Endothelial cell (in vitro differentiated cells): Measurements from ENCODE around the gene NKAIN2. TPM values are rescaled to one million over a fixed set of nuclear protein-coding genes. Genes with fewer than 3 reads are reported as not detected.

ENCODE experiments used
- DNase-seq: peaks from one replicate; pipeline ENCODE4 v3.0.0; 2021; ENCODE audit warnings: low spot score
- H3K27ac Mint-ChIP-seq: one replicate; pipeline ENCODE4 v1.8.0; 2021; ENCODE audit warnings: mixed read lengths, inconsistent platforms; ENCODE audit not compliant: unreplicated experiment
- H3K27me3 Mint-ChIP-seq: one replicate; pipeline ENCODE4 v1.8.0; 2021; ENCODE audit warnings: mild to moderate bottlenecking, moderate library complexity, mixed read lengths, inconsistent platforms; ENCODE audit not compliant: unreplicated experiment
- H3K36me3 Mint-ChIP-seq: one replicate; pipeline ENCODE4 v1.8.0; 2021; ENCODE audit warnings: mild to moderate bottlenecking, low read depth, mixed read lengths, inconsistent platforms; ENCODE audit not compliant: unreplicated experiment
- H3K4me1 Mint-ChIP-seq: one replicate; pipeline ENCODE4 v1.8.0; 2021; ENCODE audit warnings: mild to moderate bottlenecking, mixed read lengths, inconsistent platforms; ENCODE audit not compliant: unreplicated experiment
- H3K4me3 Mint-ChIP-seq: one replicate; pipeline ENCODE4 v1.8.0; 2021; ENCODE audit warnings: mild to moderate bottlenecking, mixed read lengths, inconsistent platforms; ENCODE audit not compliant: unreplicated experiment
- H3K9me3 Mint-ChIP-seq: one replicate; pipeline ENCODE4 v1.8.0; 2021; ENCODE audit warnings: mixed read lengths, inconsistent platforms; ENCODE audit not compliant: unreplicated experiment
- CTCF ChIP-seq: fragments of 200-600 bp; sonication (generic); IDR thresholded peaks from one replicate; pipeline ENCODE4 v1.5.0; 2021; ENCODE audit warnings: antibody characterized with exemption; ENCODE audit not compliant: unreplicated experiment
- total RNA-seq: library from RNA; stranded (reverse); fragmentation: NEBNext Ultra II Directional; extraction: Animal tissue kit (Norgen Biotek cat#: 25700); gene quantifications from one replicate; pipeline ENCODE4 v1.2.1, GENCODE V29; 2021; ENCODE audit not compliant: unreplicated experiment

Gene NKAIN2
- total RNA-seq, 1 donor from 2014 or later: 9.5 TPM

GRCh38 chr6:124430740-124431318 lies 627.2 kb downstream of the NKAIN2 start:
- Mint-ChIP-seq H3K27me3 (no peaks in the 10 kb centered on the region), H3K4me3 (no peak overlapping the region), H3K4me1 (no peaks in the 10 kb centered on the region), H3K36me3 (no peaks in the 10 kb centered on the region), H3K9me3 (no peaks in the 10 kb centered on the region), H3K27ac (no peak overlapping the region)
- DNase-seq: no peak
- no peak for TF ChIP-seq CTCF

- DNase-seq: no peak
- H3K9me3 Mint-ChIP-seq: no peaks in the 10 kb centered on the region
- H3K36me3 Mint-ChIP-seq: no peaks in the 10 kb centered on the region
- H3K27ac Mint-ChIP-seq: no peak overlapping the region
- no peak overlapping the region for H3K4me3 Mint-ChIP-seq
- no peak for TF ChIP-seq CTCF
- no peaks in the 10 kb centered on the region for H3K27me3 Mint-ChIP-seq
- no peaks in the 10 kb centered on the region for H3K4me1 Mint-ChIP-seq
Observed at GRCh38 chr6:124432620-124433019, 629.0 kb downstream of the NKAIN2 start.

GRCh38 chr6:124433387-124434160 lies 629.9 kb downstream of the NKAIN2 start:
- Mint-ChIP-seq H3K36me3 (no peaks in the 10 kb centered on the region), H3K27ac (no peak overlapping the region), H3K27me3 (no peaks in the 10 kb centered on the region), H3K4me3 (no peak overlapping the region), H3K9me3 (no peaks in the 10 kb centered on the region), H3K4me1 (no peaks in the 10 kb centered on the region)
- DNase-seq: no peak
- TF ChIP-seq CTCF: no peak

GRCh38 chr6:124434421-124434820 lies 630.8 kb downstream of the NKAIN2 start:
- Mint-ChIP-seq H3K36me3 (no peaks in the 10 kb centered on the region), H3K4me3 (no peak overlapping the region), H3K27me3 (no peaks in the 10 kb centered on the region), H3K27ac (no peak overlapping the region), H3K9me3 (no peaks in the 10 kb centered on the region), H3K4me1 (no peaks in the 10 kb centered on the region)
- DNase-seq: no peak
- no peak for TF ChIP-seq CTCF

GRCh38 chr6:124436803-124437202 lies 633.1 kb downstream of the NKAIN2 start:
- Mint-ChIP-seq H3K27me3 (no peaks in the 10 kb centered on the region), H3K4me1 (no peaks in the 10 kb centered on the region), H3K27ac (no peak overlapping the region)

More at GRCh38 chr6:124436803-124437202, 633.1 kb downstream of the NKAIN2 start:
- Mint-ChIP-seq H3K4me3 (no peak overlapping the region), H3K36me3 (no peaks in the 10 kb centered on the region), H3K9me3 (no peaks in the 10 kb centered on the region)
- no peak for TF ChIP-seq CTCF
- no peak for DNase-seq
